PC-3 (cell line): ENCODE measurements around the gene REST. TPM values are rescaled to one million over a fixed set of nuclear protein-coding genes. Genes with fewer than 3 reads are reported as not detected.

Experiments used
- ATAC-seq: fragments of 200-7000 bp; cut with Tn5 transposase; 2 replicates; pipeline ENCODE4 v1.9.1; 2020; ENCODE audit warnings: mild to moderate bottlenecking, moderate library complexity
- Bru-seq: library from RNA; stranded (reverse); fragments of 400-500 nt; gene quantifications from one replicate; lab custom pipeline; 2021; lab: Mats Ljungman, UMichigan
- BruChase-seq, 2 experiments: library from RNA; stranded (reverse); fragments of 400-500 nt; gene quantifications; one replicate each; lab custom pipeline; 2021; lab: Mats Ljungman, UMichigan
- BruUV-seq: library from RNA; stranded (reverse); fragments of 400-500 nt; replicated peaks from 2 replicates; lab custom pipeline; 2021; lab: Mats Ljungman, UMichigan
- CTCF ChIA-PET: fragments of 300-600 bp; sonication (Branson Sonifier 250); formaldehyde crosslinking; loops from one replicate; lab custom pipeline; 2022; ENCODE audit warnings: antibody characterized with exemption; lab: Charles Lee
- POLR2A ChIA-PET: fragments of 300-600 bp; sonication (Branson Sonifier 250); formaldehyde crosslinking; loops from one replicate; lab custom pipeline; 2022; ENCODE audit warnings: antibody characterized with exemption; ENCODE audit not compliant: unreplicated experiment; lab: Charles Lee
- DNase-seq: peaks from one replicate; pipeline ENCODE4 v3.0.0-alpha.2; 2015
- H2AFZ ChIP-seq: fragments of 300-600 bp; sonication (generic); 2 replicates; pipeline ENCODE4 v1.6.0; 2016; ENCODE audit warnings: antibody characterized with exemption, low read length
- H3F3A ChIP-seq: fragments of 300-600 bp; sonication (generic); one replicate; pipeline ENCODE4 v1.6.0; 2017; ENCODE audit warnings: antibody characterized with exemption, low read length, control low read depth, mild to moderate bottlenecking; ENCODE audit not compliant: unreplicated experiment
- H3K27ac ChIP-seq: fragments of 300-600 bp; sonication (generic); 2 replicates; pipeline ENCODE4 v1.5.1; 2016; ENCODE audit warnings: mild to moderate bottlenecking, low read length
- H3K27me3 ChIP-seq: fragments of 300-600 bp; sonication (generic); 2 replicates; pipeline ENCODE4 v1.6.1; 2016; ENCODE audit warnings: low read length, mixed read lengths
- H3K36me3 ChIP-seq: fragments of 300-600 bp; sonication (generic); 2 replicates; pipeline ENCODE4 v1.6.1; 2016; ENCODE audit warnings: low read depth, mixed run types, low read length, mixed read lengths
- H3K4me1 ChIP-seq: fragments of 300-600 bp; sonication (generic); 2 replicates; pipeline ENCODE4 v1.5.1; 2016; ENCODE audit warnings: low read length; ENCODE audit not compliant: insufficient read depth
- H3K4me2 ChIP-seq: fragments of 300-600 bp; sonication (generic); 2 replicates; pipeline ENCODE4 v1.6.0; 2016; ENCODE audit warnings: low read length
- H3K4me3 ChIP-seq: fragments of 300-600 bp; sonication (generic); 2 replicates; pipeline ENCODE4 v1.5.1; 2016; ENCODE audit warnings: mild to moderate bottlenecking, low read length, mixed read lengths
- H3K79me2 ChIP-seq: fragments of 300-600 bp; sonication (generic); 2 replicates; pipeline ENCODE4 v1.6.1; 2017; ENCODE audit warnings: low read length, mixed read lengths
- H3K9ac ChIP-seq: fragments of 300-600 bp; sonication (generic); 2 replicates; pipeline ENCODE4 v1.6.0; 2016; ENCODE audit warnings: mild to moderate bottlenecking, low read length
- H3K9me2 ChIP-seq: fragments of 300-600 bp; sonication (generic); replicated peaks from 2 replicates; pipeline ENCODE4 v1.6.1; 2016; ENCODE audit warnings: mixed run types, low read length, mixed read lengths
- H3K9me3 ChIP-seq: fragments of 300-600 bp; sonication (generic); 2 replicates; pipeline ENCODE4 v1.6.1; 2016; ENCODE audit warnings: low read length, mixed read lengths
- H4K20me1 ChIP-seq: fragments of 300-600 bp; sonication (generic); 2 replicates; pipeline ENCODE4 v1.6.1; 2016; ENCODE audit warnings: low read length, mixed read lengths
- CTCF ChIP-seq: fragments of 300-600 bp; sonication (generic); conservative IDR thresholded peaks from 2 replicates; pipeline ENCODE4 v1.5.1; 2017; ENCODE audit warnings: antibody characterized with exemption, low read depth, mild to moderate bottlenecking, low read length
- EZH2 ChIP-seq: fragments of 300-600 bp; sonication (generic); IDR thresholded peaks from one replicate; pipeline ENCODE4 v1.6.1; 2017; ENCODE audit warnings: antibody characterized with exemption, mild to moderate bottlenecking, low read length; ENCODE audit not compliant: unreplicated experiment
- EZH2phosphoT487 ChIP-seq: fragments of 300-600 bp; sonication (generic); IDR thresholded peaks from 2 replicates; pipeline ENCODE4 v1.6.1; 2018; ENCODE audit warnings: mild to moderate bottlenecking, antibody characterized with exemption, low read length, borderline replicate concordance
- intact Hi-C: fragments of 100-400 bp; cut with micrococcal nuclease; formaldehyde crosslinking; loops from 2 replicates; pipeline ENCODE4 v1.9.0; 2023
- long read RNA-seq: library from polyadenylated mRNA; unstranded; transcript quantifications from one replicate; pipeline ENCODE4 v2.0.0, GENCODE V29; 2021; ENCODE audit not compliant: unreplicated experiment
- total RNA-seq: library from RNA; depleted of rRNA; stranded (reverse); fragments of >200 nt; gene quantifications from 2 replicates; pipeline ENCODE4 v1.2.3, GENCODE V29; 2014; rRNA removed

REST gene, protein sequence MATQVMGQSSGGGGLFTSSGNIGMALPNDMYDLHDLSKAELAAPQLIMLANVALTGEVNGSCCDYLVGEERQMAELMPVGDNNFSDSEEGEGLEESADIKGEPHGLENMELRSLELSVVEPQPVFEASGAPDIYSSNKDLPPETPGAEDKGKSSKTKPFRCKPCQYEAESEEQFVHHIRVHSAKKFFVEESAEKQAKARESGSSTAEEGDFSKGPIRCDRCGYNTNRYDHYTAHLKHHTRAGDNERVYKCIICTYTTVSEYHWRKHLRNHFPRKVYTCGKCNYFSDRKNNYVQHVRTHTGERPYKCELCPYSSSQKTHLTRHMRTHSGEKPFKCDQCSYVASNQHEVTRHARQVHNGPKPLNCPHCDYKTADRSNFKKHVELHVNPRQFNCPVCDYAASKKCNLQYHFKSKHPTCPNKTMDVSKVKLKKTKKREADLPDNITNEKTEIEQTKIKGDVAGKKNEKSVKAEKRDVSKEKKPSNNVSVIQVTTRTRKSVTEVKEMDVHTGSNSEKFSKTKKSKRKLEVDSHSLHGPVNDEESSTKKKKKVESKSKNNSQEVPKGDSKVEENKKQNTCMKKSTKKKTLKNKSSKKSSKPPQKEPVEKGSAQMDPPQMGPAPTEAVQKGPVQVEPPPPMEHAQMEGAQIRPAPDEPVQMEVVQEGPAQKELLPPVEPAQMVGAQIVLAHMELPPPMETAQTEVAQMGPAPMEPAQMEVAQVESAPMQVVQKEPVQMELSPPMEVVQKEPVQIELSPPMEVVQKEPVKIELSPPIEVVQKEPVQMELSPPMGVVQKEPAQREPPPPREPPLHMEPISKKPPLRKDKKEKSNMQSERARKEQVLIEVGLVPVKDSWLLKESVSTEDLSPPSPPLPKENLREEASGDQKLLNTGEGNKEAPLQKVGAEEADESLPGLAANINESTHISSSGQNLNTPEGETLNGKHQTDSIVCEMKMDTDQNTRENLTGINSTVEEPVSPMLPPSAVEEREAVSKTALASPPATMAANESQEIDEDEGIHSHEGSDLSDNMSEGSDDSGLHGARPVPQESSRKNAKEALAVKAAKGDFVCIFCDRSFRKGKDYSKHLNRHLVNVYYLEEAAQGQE
- total RNA-seq (21.7 and 22.4 TPM in 2 replicates), Bru-seq, nascent RNA (percentile 78 among the genes with signal in this experiment), BruChase-seq, experiment 1, labeled RNA remaining after a 6-hour chase (percentile 92 among the genes with signal in this experiment), BruChase-seq, experiment 2, labeled RNA remaining after a 2-hour chase (percentile 87 among the genes with signal in this experiment)
- long read RNA-seq, full-length matches to known transcripts, result 95 of 133 reads
- long read RNA-seq, partial matches to known transcripts, result 3 of 133 reads
- long read RNA-seq, other reads (novel, unspliced or antisense), result 35 of 133 reads

DNA sequence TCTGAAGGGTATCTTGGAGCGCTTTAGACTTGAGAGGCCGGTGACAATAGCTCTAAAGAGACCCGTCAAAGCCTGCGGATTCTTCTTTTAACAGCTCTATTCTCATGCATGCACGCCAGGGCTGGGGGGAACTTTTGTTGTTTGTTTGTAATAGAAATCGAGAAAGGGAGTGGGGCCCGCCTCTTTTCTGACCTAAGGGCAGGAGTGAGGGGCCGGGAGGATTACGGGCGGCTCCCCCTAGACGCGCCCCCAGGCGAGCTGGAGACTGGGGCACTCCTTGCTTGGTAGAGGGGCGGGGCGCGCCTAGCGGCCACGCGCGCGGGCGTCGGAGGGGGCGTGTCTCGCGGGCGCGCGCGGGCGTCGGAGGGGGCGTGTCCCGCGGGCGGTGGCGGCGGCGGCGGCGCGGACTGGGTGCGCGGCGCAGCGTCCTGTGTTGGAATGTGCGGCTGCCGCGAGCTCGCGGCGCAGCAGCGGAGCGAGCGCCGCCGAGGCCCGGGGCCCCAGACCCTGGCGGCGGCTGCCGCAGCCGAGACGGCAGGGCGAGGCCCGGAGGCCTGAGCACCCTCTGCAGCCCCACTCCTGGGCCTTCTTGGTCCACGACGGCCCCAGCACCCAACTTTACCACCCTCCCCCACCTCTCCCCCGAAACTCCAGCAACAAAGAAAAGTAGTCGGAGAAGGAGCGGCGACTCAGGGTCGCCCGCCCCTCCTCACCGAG is at the start of gene REST:
Gene REST, plus strand, starts transcription at position 412 of the 717 bp plus-strand sequence. CDS start 2,739 bp downstream, outside the sequence.
- Histone ChIP-seq H3K27me3 (no peaks in the 10 kb centered on the region), H3K9me2 (no peaks in the 10 kb centered on the region), H3K4me2 (peak within 1 kb of the TSS; percentile 97), H3K27ac (no peak within 1 kb of the TSS), H3K36me3 (0 out of 2 replicates have a peak, but pooled peaks cover 3% of the 10 kb centered on the region), H3K9me3 (no peaks in the 10 kb centered on the region), H3K4me1 (peaks cover 20% of the 10 kb centered on the region), H3K4me3 (peak within 1 kb of the TSS; percentile 89), H3K79me2 (peaks cover 41% of the 10 kb centered on the region), H3F3A (no peaks in the 10 kb centered on the region), H2AFZ (peak within 1 kb of the TSS; percentile 98), H3K9ac (peak within 1 kb of the TSS; percentile 76; the same call in 1 of the 2 replicates), H4K20me1 (0 out of 2 replicates have a peak, but pooled peaks cover 5% of the 10 kb centered on the region)
- DNase-seq (peak; percentile 79), ATAC-seq (peak; percentile 68)
- intact Hi-C loops, result loop anchor here (2.0 to 10.0 kb wide), 2 partner anchors 37 to 473 kb away; partner anchors contain the start of genes PAICS and PPAT
- BruUV-seq, result no TSS peak
- POLR2A ChIA-PET, result interaction anchor here (0.5 to 0.9 kb wide), 7 partner anchors 29 to 1339 kb away, joined by 3 to 5 read pairs (median 4); partner anchors contain the start of gene NOA1
- TF ChIP-seq CTCF, result no peak
- no peak for TF ChIP-seq EZH2phosphoT487
- no peak for TF ChIP-seq EZH2
- CTCF ChIA-PET, result no interaction called here

GRCh38 chr4:56859841-56860240 is 47.9 kb upstream of the REST start:
- no peak overlapping the region for H3K4me2 ChIP-seq
- TF ChIP-seq EZH2, result no peak
- no peak for TF ChIP-seq EZH2phosphoT487
- TF ChIP-seq CTCF, result no peak
- no peak overlapping the region for H3K4me3 ChIP-seq
- H3K79me2 ChIP-seq, result no peaks in the 10 kb centered on the region
- H3K9me3 ChIP-seq, result no peaks in the 10 kb centered on the region
- H3K9ac ChIP-seq, result no peak overlapping the region
- H4K20me1 ChIP-seq, result no peaks in the 10 kb centered on the region
- no TSS peak for BruUV-seq
- intact Hi-C loops, result no loop called here
- no peaks in the 10 kb centered on the region for H3K4me1 ChIP-seq
- H3K27me3 ChIP-seq, result no peaks in the 10 kb centered on the region
- no peak overlapping the region for H3K27ac ChIP-seq
- H2AFZ ChIP-seq, result no peak overlapping the region
- DNase-seq (no peak), ATAC-seq (no peak)
- no peaks in the 10 kb centered on the region for H3K9me2 ChIP-seq
- ChIA-PET POLR2A (no interaction called here), CTCF (no interaction called here)
- no peaks in the 10 kb centered on the region for H3F3A ChIP-seq
- no peaks in the 10 kb centered on the region for H3K36me3 ChIP-seq
